ENCODE measurements around the gene DCP2.
A peak's percentile ranks its signal among the peaks of the same experiment; 100 is the strongest.

DCP2 gene

GRCh38 chr5:113047733-113048652 is 71.4 kb downstream of the DCP2 start:
- DNase-seq, result no peak

- DNase-seq, result no peak
Observed at GRCh38 chr5:113048931-113049330, 72.3 kb downstream of the DCP2 start.

DNA sequence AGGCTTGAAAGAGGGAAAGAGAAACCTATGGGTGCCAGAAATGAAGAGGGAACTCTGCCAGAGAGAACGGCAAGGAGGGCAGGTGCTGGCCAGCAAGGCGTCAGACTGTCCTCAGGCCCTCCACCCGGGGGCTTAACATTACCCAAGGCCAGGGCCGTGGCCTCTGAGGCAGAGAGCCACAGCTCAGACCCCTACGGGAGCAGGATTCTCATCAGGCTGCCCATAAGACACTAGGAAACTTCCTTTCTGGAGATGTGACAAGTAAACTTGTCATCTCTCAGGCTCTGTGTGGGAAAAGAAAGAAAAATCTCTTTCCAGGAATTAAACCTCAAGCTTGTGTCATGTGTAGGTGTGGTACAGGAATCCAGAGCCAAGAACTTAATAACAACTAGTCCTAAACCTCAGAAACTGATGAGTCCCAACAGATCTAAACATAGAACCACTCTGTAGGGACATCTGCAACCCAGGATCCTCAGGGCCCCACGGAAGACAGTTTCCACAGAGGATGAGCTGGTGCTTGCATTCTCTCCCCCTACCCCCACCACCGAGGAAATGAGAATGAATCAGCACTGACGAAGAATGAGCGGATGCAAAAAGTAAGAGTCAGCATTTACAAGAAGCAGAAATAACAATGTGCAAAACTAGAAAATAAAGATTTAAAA is 74.3 kb downstream of the DCP2 start:
- no peak for DNase-seq

DNA sequence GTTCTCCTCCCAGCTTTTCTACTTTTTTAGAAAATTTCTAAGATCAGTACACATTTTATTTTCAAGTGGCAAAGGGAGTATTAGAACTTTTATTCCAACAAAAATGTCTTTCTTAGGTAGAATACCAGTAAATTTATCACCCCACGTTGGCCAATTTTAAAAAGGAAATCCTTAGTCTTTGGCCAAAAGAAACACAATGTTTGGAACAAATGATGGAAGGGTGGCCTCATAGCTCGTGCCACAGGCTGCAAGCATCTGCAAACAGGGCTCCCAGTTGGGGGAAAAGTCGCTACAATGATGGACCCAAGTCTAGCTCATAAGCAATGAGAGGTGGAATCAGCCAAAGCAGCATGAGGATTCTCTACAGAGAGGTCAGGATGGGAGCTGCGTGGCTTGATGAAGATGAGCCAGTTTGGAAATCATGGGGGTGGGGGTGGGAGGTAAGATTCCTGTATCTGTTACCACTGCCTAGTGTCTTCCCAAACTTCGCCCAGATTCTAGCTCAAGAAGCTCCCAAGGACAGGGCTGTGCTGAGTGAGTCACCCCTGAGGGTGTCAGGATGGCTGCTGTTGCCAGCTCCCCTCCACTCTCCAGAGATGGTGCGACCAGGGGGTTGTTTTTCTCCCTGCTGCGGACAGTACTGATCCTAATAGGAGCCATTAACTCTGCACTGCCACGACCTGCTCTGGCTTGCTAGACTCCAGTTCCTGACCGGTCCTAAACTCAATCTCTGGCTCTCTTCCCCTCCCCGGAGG is 75.6 kb downstream of the DCP2 start:
- DNase-seq, result no peak

- DNase-seq, result no peak
Observed at GRCh38 chr5:113053511-113053995, 77.0 kb downstream of the DCP2 start.

GRCh38 chr5:113054899-113055298 is 78.3 kb downstream of the DCP2 start:
- no peak for DNase-seq

GRCh38 chr5:113056988-113057387 is 80.4 kb downstream of the DCP2 start:
- no peak for DNase-seq

DNA sequence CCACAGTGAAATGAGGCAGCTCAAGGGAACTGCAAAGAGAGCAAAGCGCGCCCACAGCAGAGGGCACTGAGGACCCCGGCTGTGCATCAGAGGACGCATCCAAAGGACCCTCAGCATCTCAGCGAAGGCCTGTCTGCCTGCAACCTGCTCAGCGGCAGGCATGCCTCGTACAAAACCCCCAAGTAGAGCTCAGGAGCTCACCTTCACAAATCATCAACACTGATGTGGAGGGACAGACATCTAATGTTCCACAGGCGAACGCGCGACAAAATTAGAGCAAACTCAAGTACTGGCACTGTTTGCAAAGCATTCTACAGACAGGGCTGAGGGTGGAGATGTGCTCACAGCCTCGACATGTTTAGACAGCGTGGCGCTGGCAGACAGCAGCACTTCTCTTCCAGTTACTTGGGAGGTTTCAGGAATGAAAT is 81.0 kb downstream of the DCP2 start:
- DNase-seq, result no peak

- no peak for DNase-seq
Observed at GRCh38 chr5:113058269-113058668, 81.7 kb downstream of the DCP2 start.

DNA sequence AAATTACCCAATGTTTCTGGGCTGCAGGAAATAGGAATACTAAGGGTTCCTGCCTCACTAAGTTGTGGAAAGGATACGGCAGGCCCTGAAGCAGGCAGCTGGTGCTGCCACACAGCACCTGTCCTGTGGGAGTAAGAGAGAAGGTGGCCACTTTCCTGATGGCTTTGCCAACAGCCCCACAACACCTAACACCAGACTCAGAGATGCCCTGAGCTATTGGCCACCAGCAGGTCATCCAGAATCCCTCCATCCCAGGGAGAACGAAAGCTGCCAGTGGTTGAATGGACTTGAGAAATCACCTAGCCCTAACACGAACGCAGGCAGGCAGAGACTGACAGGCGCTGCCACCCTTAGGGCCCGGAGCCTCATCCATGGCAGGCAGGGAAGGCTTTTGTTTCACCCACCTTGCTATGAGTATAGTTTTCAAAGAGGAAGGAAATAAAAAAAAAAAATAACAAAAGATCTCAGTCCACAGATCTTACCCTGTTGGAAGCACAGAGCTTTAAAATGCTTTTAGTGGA is 82.2 kb downstream of the DCP2 start:
- DNase-seq, result no peak

DNA sequence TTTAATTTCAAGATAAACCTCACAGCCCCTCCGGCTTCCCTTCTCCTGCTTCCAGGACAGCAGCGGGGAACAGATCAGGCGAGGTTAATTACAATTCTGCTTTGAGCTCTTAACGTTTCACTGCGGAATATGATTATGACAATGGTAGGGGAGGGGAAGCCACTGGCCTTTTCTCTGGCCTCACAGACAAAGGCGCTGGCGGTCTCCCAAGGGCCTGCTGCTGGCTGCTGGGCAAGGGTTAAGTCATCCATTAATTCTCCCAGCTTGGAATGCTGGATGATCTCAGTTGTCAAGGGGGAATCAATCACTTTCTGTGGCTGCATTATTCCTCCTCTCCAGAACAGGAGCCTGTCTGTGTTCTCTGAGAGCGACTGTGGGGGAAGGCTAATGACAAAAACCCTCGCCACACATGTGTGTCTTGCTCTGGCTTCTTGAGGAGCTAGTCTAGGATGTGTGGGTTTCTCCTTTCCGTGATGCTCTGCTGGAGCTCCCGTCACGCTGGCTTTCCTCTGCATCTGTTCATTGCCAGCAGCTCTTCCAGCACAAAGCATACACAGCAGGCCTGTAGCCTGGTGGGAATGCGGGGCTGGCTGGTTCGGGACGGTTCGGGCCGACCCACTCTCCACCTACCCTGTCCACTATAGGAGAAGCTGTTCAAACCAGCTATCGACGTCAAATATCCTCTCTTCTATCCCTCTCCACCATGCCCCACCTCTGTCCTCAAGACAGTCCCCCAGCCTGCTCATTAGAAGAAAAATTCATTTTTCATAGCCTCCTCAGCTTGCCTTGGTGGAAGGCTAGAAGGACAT is 82.8 kb downstream of the DCP2 start:
- DNase-seq, result peak; percentile 33

DNA sequence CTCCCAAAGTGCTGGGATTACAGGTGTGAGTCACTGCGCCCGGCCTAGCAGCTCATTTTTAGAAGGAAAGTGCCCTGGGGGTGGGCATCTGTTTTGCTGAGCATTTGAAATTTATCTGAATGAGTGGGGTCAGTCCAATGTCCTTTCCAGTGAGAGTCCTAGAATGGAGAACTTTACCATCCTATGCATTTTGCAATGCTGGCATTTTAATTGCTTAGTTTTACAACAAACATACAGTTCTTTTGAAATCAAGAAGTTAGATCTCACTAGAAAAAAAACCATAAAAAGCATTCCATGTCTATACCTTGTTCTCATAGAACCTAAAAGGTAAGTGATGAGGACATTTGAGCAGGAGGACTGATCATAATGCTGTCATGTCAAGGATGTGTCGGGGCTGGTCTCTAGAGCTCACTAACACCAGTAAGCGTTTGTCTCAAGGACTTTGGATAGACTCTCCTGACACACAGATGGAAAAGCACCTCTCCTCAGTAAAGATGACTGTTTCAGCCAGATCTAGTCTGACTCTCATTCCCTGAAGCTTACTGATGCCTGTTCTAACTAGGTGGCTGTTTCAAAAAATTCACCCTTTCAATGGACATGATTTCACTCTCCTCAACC is 83.9 kb downstream of the DCP2 start:
- DNase-seq, result no peak

DNA sequence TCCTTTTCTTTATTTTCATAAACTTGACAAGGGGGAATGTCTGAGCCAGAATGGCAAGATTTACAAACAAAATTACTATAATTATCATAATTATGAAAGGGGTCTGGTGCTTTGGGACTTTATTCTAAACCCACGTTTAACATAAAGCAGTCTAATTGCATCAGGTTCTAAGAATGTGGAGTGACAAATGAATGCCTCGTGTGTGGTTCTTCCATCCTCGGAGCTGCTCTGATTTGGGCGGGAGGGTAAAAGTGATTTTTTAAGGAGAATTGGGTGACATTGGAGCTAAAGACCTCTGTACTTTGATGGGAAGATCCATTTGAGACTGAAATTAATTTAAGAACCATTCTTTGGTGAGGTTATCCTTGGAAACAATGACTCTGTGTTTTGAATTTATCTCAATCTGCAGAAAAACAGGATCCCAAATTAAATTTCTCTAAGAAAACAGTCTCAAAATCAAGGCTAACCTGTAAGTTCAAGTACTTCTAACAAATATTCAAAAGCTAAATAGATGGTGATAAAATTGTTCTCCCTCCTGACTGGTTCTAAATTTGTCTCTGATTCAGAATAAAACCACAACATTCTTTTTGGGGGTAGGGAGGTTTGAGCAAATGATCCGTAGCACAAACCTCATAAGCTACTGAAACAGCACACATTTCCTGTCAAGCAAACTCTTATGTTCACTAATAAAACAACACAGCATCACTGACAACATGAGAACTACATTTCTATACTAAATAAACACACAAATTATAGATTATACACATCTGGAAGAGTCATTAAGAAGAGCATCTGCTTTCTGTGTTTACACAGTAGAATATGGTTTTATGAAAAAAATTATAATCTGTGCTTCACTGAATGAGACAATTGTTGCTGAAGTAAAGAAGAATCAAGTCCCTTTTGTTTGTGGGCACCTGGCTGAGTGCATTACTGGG is 85.5 kb downstream of the DCP2 start:
- no peak for DNase-seq

DNA sequence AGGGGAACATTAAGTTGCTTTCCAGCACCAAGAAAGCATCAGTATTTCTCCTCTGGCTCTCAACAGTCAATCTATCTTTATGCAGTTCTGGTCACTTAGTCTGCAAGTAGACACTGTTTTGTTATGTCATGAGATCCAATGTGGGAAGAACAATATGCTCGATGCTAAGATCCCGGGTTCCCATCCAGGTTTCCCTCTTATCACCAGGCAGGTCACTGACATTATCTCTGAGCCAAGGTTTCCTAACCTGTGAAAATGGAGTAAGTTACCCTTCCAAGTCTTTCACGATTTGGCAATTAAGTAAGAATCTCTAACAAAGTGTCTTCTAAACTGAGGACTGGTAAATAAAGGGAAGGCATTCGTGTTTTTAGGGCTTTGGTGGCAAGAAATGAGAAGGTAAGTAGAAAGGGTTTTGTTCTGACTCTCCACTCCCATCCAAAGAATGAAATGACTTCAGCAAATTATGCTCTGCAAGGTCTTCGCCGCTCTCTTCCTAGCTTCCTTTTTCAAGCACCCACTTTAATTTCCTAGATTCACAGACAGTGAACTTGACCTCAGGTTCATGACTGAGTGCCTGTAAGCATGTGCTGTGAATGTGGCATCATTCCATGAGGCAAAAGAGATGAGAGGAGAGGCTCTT is 86.4 kb downstream of the DCP2 start:
- DNase-seq, result no peak

GRCh38 chr5:113063927-113064326 is 87.3 kb downstream of the DCP2 start:
- DNase-seq, result no peak

GRCh38 chr5:113064806-113065205 is 88.2 kb downstream of the DCP2 start:
- DNase-seq, result no peak

DNA sequence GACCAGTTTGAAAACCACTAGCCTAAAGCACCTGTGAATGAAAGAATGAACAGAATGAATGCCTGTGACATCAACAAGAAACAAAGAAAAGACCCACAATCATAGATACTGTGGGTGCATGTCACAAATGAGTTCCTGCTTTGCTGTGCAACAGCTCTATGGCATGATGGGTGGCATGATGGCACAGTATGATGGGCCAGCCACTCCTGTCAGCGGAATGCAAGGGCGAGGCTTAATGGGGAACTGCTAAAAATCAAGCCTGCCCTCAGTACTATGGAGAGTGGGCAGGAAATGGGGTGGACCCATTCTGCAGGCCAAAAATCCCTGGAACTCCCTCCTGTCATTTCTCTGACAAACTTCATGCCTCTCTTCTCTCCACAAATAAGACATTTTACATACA is 89.0 kb downstream of the DCP2 start:
- no peak for DNase-seq

GRCh38 chr5:113067635-113068344 is 91.2 kb downstream of the DCP2 start:
- DNase-seq, result no peak

DNA sequence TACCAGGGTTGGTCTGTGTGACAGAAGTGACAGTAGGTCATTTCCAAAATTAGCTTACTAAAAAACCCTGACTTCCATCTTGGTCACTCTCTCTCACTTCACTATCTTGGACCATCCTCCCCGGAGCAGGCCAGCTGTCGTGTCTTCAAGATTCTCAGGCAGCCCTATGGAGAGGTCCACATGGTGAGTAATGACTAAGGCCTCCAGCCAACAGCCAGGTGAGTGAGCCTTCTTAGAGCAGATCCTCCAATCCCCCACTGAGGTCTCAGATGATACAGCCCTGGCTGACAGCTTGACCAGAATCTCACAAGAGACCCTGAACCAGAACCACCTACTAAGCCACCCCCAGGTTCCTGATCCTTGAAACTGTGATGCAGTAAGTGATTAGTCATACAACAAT is 92.0 kb downstream of the DCP2 start:
- no peak for DNase-seq
